ENCODE measurements around the gene CFAP20DC. TPM values are rescaled to one million over a fixed set of nuclear protein-coding genes. Genes with fewer than 3 reads are reported as not detected.

Gene CFAP20DC
- total RNA-seq, 1 donor from 2014 or later: 5.1 TPM

DNA sequence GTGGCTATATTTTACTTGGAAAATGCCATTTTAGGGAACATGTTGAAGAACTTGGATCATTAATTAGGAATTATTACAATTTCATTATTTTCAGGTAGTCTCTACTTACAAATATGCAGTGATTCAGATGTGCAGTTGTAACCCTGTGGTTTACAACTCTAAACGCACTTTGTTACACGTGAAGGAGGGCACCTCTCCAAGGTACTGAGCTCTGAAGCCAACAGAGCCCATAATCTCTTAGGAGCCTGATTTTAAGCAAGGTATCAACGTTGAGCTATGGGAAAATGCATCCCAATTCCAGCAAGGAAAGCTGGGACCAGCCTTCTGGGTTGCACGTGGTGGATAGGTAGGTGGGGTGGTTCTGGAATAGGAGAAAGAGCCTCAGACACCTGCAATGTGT, 301.8 kb downstream of the CFAP20DC start:
- H3K4me3 ChIP-seq (ENCODE audit: low read depth, low read length): no peak overlapping the region
- no peak for DNase-seq (ENCODE audit: low read depth)
- TF ChIP-seq, protein P1, sequence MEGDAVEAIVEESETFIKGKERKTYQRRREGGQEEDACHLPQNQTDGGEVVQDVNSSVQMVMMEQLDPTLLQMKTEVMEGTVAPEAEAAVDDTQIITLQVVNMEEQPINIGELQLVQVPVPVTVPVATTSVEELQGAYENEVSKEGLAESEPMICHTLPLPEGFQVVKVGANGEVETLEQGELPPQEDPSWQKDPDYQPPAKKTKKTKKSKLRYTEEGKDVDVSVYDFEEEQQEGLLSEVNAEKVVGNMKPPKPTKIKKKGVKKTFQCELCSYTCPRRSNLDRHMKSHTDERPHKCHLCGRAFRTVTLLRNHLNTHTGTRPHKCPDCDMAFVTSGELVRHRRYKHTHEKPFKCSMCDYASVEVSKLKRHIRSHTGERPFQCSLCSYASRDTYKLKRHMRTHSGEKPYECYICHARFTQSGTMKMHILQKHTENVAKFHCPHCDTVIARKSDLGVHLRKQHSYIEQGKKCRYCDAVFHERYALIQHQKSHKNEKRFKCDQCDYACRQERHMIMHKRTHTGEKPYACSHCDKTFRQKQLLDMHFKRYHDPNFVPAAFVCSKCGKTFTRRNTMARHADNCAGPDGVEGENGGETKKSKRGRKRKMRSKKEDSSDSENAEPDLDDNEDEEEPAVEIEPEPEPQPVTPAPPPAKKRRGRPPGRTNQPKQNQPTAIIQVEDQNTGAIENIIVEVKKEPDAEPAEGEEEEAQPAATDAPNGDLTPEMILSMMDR (conservative IDR thresholded peaks at IDR 0.05; ENCODE audit: low read depth, low read length): no peak

DNA sequence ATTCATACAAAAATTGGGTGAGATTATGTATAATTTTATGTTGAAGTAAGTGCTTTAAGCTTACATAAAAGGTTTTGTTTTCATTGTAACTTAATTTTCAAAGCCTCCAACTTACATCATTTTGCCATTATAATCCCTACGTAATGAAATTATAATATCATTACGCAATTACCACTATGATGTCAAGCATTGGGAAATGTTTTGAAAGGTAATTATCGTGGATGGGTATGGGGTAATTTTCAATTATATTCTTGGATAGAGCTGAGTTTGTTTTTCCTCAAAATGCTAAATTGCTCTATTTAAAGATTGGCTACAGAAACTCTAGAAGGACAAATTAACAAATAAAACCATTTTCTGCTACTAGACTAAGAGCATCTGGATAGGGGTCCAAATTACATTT, 303.1 kb downstream of the CFAP20DC start:
- H3K4me3 ChIP-seq (ENCODE audit: low read depth, low read length): no peak overlapping the region
- DNase-seq (ENCODE audit: low read depth): no peak
- TF ChIP-seq, protein P1 (conservative IDR thresholded peaks at IDR 0.05; ENCODE audit: low read depth, low read length): no peak

DNA sequence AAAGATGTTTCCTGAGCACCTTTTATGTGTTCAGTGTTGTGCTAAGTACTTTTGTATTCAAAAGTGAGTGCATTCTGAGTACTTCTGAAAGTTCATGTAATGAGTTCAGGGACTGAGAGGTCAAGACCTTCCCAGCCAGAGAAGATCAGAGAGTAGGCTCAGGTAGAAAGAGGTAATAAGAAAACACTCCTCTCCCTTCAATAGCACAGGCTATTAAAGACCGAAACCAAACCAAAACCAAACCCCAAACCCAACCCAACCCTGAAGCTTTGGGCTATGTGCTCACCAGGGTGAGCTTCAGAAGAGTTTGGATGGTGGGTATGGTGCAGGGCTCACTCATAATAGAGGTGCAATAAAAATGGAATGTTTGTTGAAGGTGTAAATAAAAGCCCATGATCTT, 306.5 kb downstream of the CFAP20DC start:
- TF ChIP-seq, protein P1 (conservative IDR thresholded peaks at IDR 0.05; ENCODE audit: low read depth, low read length): no peak
- DNase-seq (ENCODE audit: low read depth): no peak
- no peak overlapping the region for H3K4me3 ChIP-seq (ENCODE audit: low read depth, low read length)

DNA sequence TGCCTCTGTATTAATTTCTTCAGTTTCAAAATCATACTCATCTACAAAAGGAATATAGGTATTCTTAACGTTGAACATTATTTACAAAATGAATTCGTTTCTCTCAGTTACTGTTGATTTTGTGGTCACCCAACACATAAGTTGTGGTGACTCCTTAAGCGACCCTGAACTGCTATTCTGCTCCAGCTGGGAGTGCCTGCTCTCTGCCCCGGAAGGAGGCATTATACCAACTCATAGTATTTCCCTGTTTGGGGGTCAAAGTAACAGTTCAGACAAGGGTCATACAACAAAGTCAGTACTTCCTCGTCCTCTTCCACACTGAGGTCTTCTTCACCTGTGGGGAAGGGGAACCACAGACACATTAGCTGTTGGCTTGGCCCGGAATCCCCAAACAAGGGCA, 307.6 kb downstream of the CFAP20DC start:
- TF ChIP-seq, protein P1 (conservative IDR thresholded peaks at IDR 0.05; ENCODE audit: low read depth, low read length): no peak
- no peak overlapping the region for H3K4me3 ChIP-seq (ENCODE audit: low read depth, low read length)
- no peak for DNase-seq (ENCODE audit: low read depth)

DNA sequence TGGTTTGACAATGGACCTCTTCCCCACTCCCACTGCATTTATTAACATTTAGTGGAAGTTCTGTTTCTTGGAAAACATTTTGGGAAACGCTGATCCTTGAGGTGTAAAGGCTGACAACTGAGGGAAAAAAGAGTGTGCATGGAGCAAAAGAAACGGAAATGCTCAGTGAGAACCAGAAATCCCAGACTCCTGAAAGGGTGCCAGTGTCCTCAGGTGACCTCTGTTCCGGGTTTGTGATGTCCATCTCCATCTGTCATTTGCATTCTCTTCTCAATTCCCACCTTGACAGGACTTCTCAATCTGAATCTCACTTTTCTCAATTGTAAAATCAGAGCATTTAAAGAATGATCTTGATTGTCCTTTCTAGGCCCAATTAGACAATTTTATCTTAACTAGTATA, 312.2 kb downstream of the CFAP20DC start:
- TF ChIP-seq, protein P1 (conservative IDR thresholded peaks at IDR 0.05; ENCODE audit: low read depth, low read length): no peak
- DNase-seq (ENCODE audit: low read depth): no peak
- no peak overlapping the region for H3K4me3 ChIP-seq (ENCODE audit: low read depth, low read length)

DNA sequence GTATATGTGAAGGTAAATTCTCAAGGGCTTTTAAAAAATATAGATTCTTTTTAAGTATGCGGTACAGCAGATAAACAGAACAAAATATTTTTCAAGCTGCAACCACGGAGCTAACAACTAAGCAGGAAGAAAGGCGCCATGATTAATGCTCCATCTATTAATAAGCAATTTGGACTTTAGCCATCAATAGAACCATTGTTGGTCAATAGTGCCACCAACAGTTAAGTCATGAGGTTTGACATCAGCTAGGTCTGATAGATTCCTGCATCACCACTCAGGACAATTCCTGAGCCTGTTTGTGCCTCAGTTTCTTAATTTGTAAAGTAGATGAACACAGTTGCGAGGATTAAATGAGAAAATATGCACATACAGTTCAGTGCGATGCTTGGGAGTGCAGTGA, 318.2 kb downstream of the CFAP20DC start:
- no peak overlapping the region for H3K4me3 ChIP-seq (ENCODE audit: low read depth, low read length)
- TF ChIP-seq, protein P1 (conservative IDR thresholded peaks at IDR 0.05; ENCODE audit: low read depth, low read length): peak; percentile 24
- no peak for DNase-seq (ENCODE audit: low read depth)

DNA sequence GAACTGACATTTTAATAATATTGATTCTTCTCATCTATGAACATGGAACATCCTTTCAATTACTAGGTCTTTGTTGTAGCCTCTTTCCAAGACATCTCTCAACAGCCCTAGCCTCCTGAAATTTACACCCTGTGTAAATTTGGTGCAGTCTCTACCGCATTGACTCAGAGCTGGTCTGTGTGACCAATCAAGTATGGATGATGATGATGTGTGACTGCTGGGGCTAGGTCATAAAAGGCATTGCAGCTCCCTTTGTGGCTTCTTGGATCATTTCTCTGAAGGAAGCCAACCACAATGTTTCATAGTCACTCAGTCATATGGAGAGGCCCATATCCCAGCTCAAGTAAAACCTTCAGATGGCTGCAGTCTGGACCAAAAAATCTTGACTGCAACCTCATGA, 321.1 kb downstream of the CFAP20DC start:
- TF ChIP-seq, protein P1 (conservative IDR thresholded peaks at IDR 0.05; ENCODE audit: low read depth, low read length): no peak
- no peak for DNase-seq (ENCODE audit: low read depth)
- H3K4me3 ChIP-seq (ENCODE audit: low read depth, low read length): no peak overlapping the region

All from epithelial cell of proximal tubule (primary cell).